MM.1S (cell line): ENCODE measurements around the gene TMEM132D.

Experiments used
- DNase-seq: peaks from one replicate; pipeline ENCODE4 v3.0.0-alpha.2; 2015
- H2AFZ ChIP-seq: fragments of 300-600 bp; sonication (generic); 2 replicates; pipeline ENCODE4 v1.6.0; 2016; ENCODE audit warnings: antibody characterized with exemption, low read length
- H3F3A ChIP-seq: fragments of 300-600 bp; sonication (generic); 2 replicates; pipeline ENCODE4 v1.6.1; 2016; ENCODE audit warnings: mild to moderate bottlenecking, antibody characterized with exemption, low read length, moderate library complexity, mixed read lengths; ENCODE audit not compliant: insufficient read depth
- H3K27ac ChIP-seq: fragments of 300-600 bp; sonication (generic); 2 replicates; pipeline ENCODE4 v1.5.1; 2016; ENCODE audit warnings: mild to moderate bottlenecking, low read length
- H3K27me3 ChIP-seq: fragments of 300-600 bp; sonication (generic); replicated peaks from 2 replicates; pipeline ENCODE4 v1.6.0; 2016; ENCODE audit warnings: low read length; ENCODE audit not compliant: insufficient read depth
- H3K36me3 ChIP-seq: fragments of 300-600 bp; sonication (generic); replicated peaks from 2 replicates; pipeline ENCODE4 v1.6.1; 2016; ENCODE audit warnings: mild to moderate bottlenecking, low read length, mixed read lengths; ENCODE audit not compliant: insufficient read depth
- H3K4me1 ChIP-seq: fragments of 300-600 bp; sonication (generic); 2 replicates; pipeline ENCODE4 v1.6.1; 2016; ENCODE audit warnings: low read length, mixed read lengths
- H3K4me2 ChIP-seq: fragments of 300-600 bp; sonication (generic); 2 replicates; pipeline ENCODE4 v1.6.0; 2016; ENCODE audit warnings: low read depth, low read length
- H3K4me3 ChIP-seq: fragments of 300-600 bp; sonication (generic); 2 replicates; pipeline ENCODE4 v1.5.1; 2016; ENCODE audit warnings: low read length, mixed read lengths
- H3K79me2 ChIP-seq: fragments of 300-600 bp; sonication (generic); 2 replicates; pipeline ENCODE4 v1.6.1; 2016; ENCODE audit warnings: mixed run types, low read length, mixed read lengths
- H3K9ac ChIP-seq: fragments of 300-600 bp; sonication (generic); 2 replicates; pipeline ENCODE4 v1.6.1; 2016; ENCODE audit warnings: low read length, mixed read lengths
- H3K9me2 ChIP-seq: fragments of 300-600 bp; sonication (generic); replicated peaks from 2 replicates; pipeline ENCODE4 v1.6.1; 2016; ENCODE audit warnings: mild to moderate bottlenecking, low read length, mixed read lengths; ENCODE audit not compliant: insufficient read depth
- H3K9me3 ChIP-seq: fragments of 300-600 bp; sonication (generic); replicated peaks from 2 replicates; pipeline ENCODE4 v1.6.1; 2016; ENCODE audit warnings: mild to moderate bottlenecking, low read length, mixed read lengths; ENCODE audit not compliant: insufficient read depth
- H4K20me1 ChIP-seq: fragments of 300-600 bp; sonication (generic); 2 replicates; pipeline ENCODE4 v1.6.1; 2016; ENCODE audit warnings: mild to moderate bottlenecking, low read length, moderate library complexity, mixed read lengths; ENCODE audit not compliant: insufficient read depth
- CTCF ChIP-seq: fragments of 300-600 bp; sonication (generic); IDR thresholded peaks from 2 replicates; pipeline ENCODE4 v1.5.1; 2016; ENCODE audit warnings: antibody characterized with exemption, low read length, mixed read lengths
- EZH2 ChIP-seq: fragments of 300-600 bp; sonication (generic); optimal IDR thresholded peaks from 2 replicates; pipeline ENCODE3; 2017; ENCODE audit warnings: low read depth, mild to moderate bottlenecking, antibody characterized with exemption, low read length, mixed read lengths
- EZH2phosphoT487 ChIP-seq: fragments of 300-600 bp; sonication (generic); IDR thresholded peaks from 2 replicates; pipeline ENCODE4 v1.6.1; 2018; ENCODE audit warnings: antibody characterized with exemption, low read length

TMEM132D gene

GRCh38 chr12:129404556-129404955 lies 499.3 kb downstream of the TMEM132D start:
- Histone ChIP-seq H2AFZ (no peak overlapping the region), H3K4me2 (no peak overlapping the region), H3K27ac (no peak overlapping the region), H3K4me3 (no peak overlapping the region), H3K4me1 (no peaks in the 10 kb centered on the region), H3K79me2 (no peaks in the 10 kb centered on the region), H3K27me3 (no peaks in the 10 kb centered on the region), H3K9me3 (no peaks in the 10 kb centered on the region), H3K9ac (no peak overlapping the region), H3K36me3 (no peaks in the 10 kb centered on the region), H3F3A (no peaks in the 10 kb centered on the region), H4K20me1 (no peaks in the 10 kb centered on the region), H3K9me2 (no peaks in the 10 kb centered on the region)
- no peak for DNase-seq
- TF ChIP-seq CTCF (no peak), EZH2phosphoT487 (no peak), EZH2 (no peak)

GRCh38 chr12:129401572-129401971 lies 502.3 kb downstream of the TMEM132D start:
- Histone ChIP-seq H4K20me1 (no peaks in the 10 kb centered on the region), H3K9ac (no peak overlapping the region), H3K4me1 (no peaks in the 10 kb centered on the region), H3F3A (no peaks in the 10 kb centered on the region), H3K36me3 (no peaks in the 10 kb centered on the region), H3K79me2 (no peaks in the 10 kb centered on the region), H3K9me2 (no peaks in the 10 kb centered on the region), H2AFZ (no peak overlapping the region), H3K27ac (no peak overlapping the region), H3K4me2 (no peak overlapping the region), H3K9me3 (no peaks in the 10 kb centered on the region), H3K4me3 (no peak overlapping the region), H3K27me3 (no peaks in the 10 kb centered on the region)
- TF ChIP-seq CTCF (no peak), EZH2 (no peak), EZH2phosphoT487 (no peak)
- DNase-seq: peak; percentile 7

- no peaks in the 10 kb centered on the region for H3K27me3 ChIP-seq
- no peaks in the 10 kb centered on the region for H3K36me3 ChIP-seq
- no peak overlapping the region for H2AFZ ChIP-seq
- H3K79me2 ChIP-seq: no peaks in the 10 kb centered on the region
- H3K9me2 ChIP-seq: no peaks in the 10 kb centered on the region
- H3K9ac ChIP-seq: no peak overlapping the region
- no peak overlapping the region for H3K4me2 ChIP-seq
- no peak for TF ChIP-seq CTCF
- no peak overlapping the region for H3K4me3 ChIP-seq
- DNase-seq: no peak
- no peaks in the 10 kb centered on the region for H3F3A ChIP-seq
- H3K9me3 ChIP-seq: no peaks in the 10 kb centered on the region
- H3K4me1 ChIP-seq: no peaks in the 10 kb centered on the region
- no peak overlapping the region for H3K27ac ChIP-seq
- no peaks in the 10 kb centered on the region for H4K20me1 ChIP-seq
Measured at GRCh38 chr12:129394177-129394825, 509.5 kb downstream of the TMEM132D start.
